ENCODE data around the gene TNFSF9. TPM values are rescaled to one million over a fixed set of nuclear protein-coding genes. Genes with fewer than 3 reads are reported as not detected.

TNFSF9 gene
- total RNA-seq, 4 donors from 2014 or later: 0.66 to 1.3 (median 1.2) TPM; not detected in 1

- Histone ChIP-seq H3K9me3 (peaks cover 0 to 12% (median 0%) of the 10 kb centered on the region in 4 donors), H3K4me1 (no peaks in the 10 kb centered on the region), H3K36me3 (no peaks in the 10 kb centered on the region), H3K27me3 (no peaks in the 10 kb centered on the region), H3K4me3 (no peak overlapping the region), H3K27ac (no peak overlapping the region)
- peak; percentile 24 to 34 for DNase-seq (ENCODE audit: low spot score in 2 of 2)
- peak in 1 of 2 donors; percentile 27 for TF ChIP-seq EP300 (IDR thresholded peaks at IDR 0.05)
- TF ChIP-seq POLR2A (IDR thresholded peaks at IDR 0.05): no peak
- WGBS, 2 donors: 69 to 92% methylated on average over 4 of the region's 4 CpGs
Observed at GRCh38 chr19:6572217-6572616, 41.4 kb downstream of the TNFSF9 start.

GRCh38 chr19:6573350-6573749 lies 42.5 kb downstream of the TNFSF9 start:
- TF ChIP-seq, protein P1, sequence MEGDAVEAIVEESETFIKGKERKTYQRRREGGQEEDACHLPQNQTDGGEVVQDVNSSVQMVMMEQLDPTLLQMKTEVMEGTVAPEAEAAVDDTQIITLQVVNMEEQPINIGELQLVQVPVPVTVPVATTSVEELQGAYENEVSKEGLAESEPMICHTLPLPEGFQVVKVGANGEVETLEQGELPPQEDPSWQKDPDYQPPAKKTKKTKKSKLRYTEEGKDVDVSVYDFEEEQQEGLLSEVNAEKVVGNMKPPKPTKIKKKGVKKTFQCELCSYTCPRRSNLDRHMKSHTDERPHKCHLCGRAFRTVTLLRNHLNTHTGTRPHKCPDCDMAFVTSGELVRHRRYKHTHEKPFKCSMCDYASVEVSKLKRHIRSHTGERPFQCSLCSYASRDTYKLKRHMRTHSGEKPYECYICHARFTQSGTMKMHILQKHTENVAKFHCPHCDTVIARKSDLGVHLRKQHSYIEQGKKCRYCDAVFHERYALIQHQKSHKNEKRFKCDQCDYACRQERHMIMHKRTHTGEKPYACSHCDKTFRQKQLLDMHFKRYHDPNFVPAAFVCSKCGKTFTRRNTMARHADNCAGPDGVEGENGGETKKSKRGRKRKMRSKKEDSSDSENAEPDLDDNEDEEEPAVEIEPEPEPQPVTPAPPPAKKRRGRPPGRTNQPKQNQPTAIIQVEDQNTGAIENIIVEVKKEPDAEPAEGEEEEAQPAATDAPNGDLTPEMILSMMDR (IDR thresholded peaks at IDR 0.05): no peak
- TF ChIP-seq EP300 (IDR thresholded peaks at IDR 0.05) (no peak), POLR2A (IDR thresholded peaks at IDR 0.05) (no peak)
- H3K36me3 ChIP-seq: no peaks in the 10 kb centered on the region

GRCh38 chr19:6576869-6577475 lies 46.1 kb downstream of the TNFSF9 start:
- Histone ChIP-seq H3K4me1 (no peaks in the 10 kb centered on the region), H3K9me3 (peaks cover 0 to 2% (median 0%) of the 10 kb centered on the region in 4 donors), H3K27me3 (no peaks in the 10 kb centered on the region), H3K4me3 (no peak overlapping the region), H3K27ac (no peak overlapping the region), H3K36me3 (no peaks in the 10 kb centered on the region)
- 68 to 71% methylated on average over 5 of the region's 5 CpGs for WGBS, 2 donors
- no peak for DNase-seq (ENCODE audit: low spot score in 2 of 2)
- TF ChIP-seq, protein P1 (IDR thresholded peaks at IDR 0.05): no peak
- TF ChIP-seq POLR2A (IDR thresholded peaks at IDR 0.05) (no peak), EP300 (IDR thresholded peaks at IDR 0.05) (no peak)

More at GRCh38 chr19:6573350-6573749, 42.5 kb downstream of the TNFSF9 start:
- Histone ChIP-seq H3K4me3 (no peak overlapping the region), H3K4me1 (no peaks in the 10 kb centered on the region), H3K27me3 (no peaks in the 10 kb centered on the region), H3K9me3 (peaks cover 0 to 12% (median 0%) of the 10 kb centered on the region in 4 donors), H3K27ac (no peak overlapping the region)
- 35 to 56% methylated on average over 1 of the region's 1 CpG for WGBS, 2 donors
- DNase-seq (ENCODE audit: low spot score in 2 of 2): no peak

DNA sequence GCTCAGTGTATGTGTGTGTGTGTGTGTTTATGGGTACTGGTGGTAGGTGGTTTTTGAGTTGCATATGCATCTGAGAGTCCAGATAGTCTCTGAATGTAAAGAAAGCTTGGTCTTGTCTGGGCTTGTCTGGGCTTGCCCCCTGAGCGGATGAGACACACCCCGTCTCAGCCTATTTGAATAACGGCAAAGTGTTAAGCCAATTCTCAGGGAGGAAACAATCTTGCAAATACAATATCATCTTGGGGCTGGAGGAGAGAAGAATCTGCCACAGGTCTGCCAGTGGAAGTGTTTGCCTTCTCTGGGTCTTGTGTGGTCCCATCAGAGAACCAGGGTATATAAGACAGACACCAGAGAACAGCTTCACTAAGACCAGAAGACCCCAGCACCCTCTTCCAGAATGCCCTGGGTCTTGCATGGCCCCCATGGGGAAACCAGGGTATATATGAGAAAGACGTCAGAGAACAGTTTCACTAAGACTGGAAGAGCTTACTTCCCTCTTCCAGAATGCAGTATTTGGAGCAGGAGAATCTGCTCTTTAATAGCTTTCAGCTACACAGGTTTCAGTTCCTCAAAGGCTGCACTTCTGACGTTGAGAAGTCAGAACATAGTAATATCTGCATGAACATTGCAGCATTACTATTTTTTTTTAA lies 46.8 kb downstream of the TNFSF9 start:
- no peak for DNase-seq (ENCODE audit: low spot score in 2 of 2)
- H3K4me1 ChIP-seq: no peaks in the 10 kb centered on the region
- WGBS, 2 donors: 63 to 74% methylated on average over 5 of the region's 5 CpGs
- H3K9me3 ChIP-seq: no peaks in the 10 kb centered on the region
- H3K27me3 ChIP-seq: no peaks in the 10 kb centered on the region
- H3K27ac ChIP-seq: peak overlapping the region in 1 of 4 donors; percentile 44
- TF ChIP-seq, protein P1 (IDR thresholded peaks at IDR 0.05): no peak
- peak; percentile 19 to 20 for TF ChIP-seq EP300 (IDR thresholded peaks at IDR 0.05)
- H3K36me3 ChIP-seq: no peaks in the 10 kb centered on the region
- no peak overlapping the region for H3K4me3 ChIP-seq

GRCh38 chr19:6579450-6580178 lies 48.8 kb downstream of the TNFSF9 start:
- peaks cover 0 to 6% of the 10 kb centered on the region in 2 donors for H3K27me3 ChIP-seq
- H3K4me1 ChIP-seq: no peaks in the 10 kb centered on the region
- no peaks in the 10 kb centered on the region for H3K36me3 ChIP-seq
- 72 to 87% methylated on average over 7 of the region's 7 CpGs for whole genome bisulfite sequencing, 2 donors
- TF ChIP-seq POLR2A (IDR thresholded peaks at IDR 0.05) (no peak), EP300 (IDR thresholded peaks at IDR 0.05) (no peak)
- TF ChIP-seq, protein P1 (IDR thresholded peaks at IDR 0.05): no peak
- no peak overlapping the region for H3K4me3 ChIP-seq
- H3K9me3 ChIP-seq: no peaks in the 10 kb centered on the region
- no peak overlapping the region for H3K27ac ChIP-seq
- DNase-seq (ENCODE audit: low spot score in 2 of 2): no peak
